GM21515 (cell line): ENCODE results near the gene TTC14.
A peak's percentile ranks its signal among the peaks of the same experiment; 100 is the strongest.
"Not testable (repeated sequence)": the region's sequence is repeated elsewhere in the genome, so short reads cannot be mapped to it uniquely, and the experiment has no call there.

Experiments used
- ATAC-seq: cut with Tn5 transposase; IDR thresholded peaks from one replicate; pipeline ENCODE4 v1.9.1; 2021; ENCODE audit not compliant: unreplicated experiment

The TTC14 gene, protein sequence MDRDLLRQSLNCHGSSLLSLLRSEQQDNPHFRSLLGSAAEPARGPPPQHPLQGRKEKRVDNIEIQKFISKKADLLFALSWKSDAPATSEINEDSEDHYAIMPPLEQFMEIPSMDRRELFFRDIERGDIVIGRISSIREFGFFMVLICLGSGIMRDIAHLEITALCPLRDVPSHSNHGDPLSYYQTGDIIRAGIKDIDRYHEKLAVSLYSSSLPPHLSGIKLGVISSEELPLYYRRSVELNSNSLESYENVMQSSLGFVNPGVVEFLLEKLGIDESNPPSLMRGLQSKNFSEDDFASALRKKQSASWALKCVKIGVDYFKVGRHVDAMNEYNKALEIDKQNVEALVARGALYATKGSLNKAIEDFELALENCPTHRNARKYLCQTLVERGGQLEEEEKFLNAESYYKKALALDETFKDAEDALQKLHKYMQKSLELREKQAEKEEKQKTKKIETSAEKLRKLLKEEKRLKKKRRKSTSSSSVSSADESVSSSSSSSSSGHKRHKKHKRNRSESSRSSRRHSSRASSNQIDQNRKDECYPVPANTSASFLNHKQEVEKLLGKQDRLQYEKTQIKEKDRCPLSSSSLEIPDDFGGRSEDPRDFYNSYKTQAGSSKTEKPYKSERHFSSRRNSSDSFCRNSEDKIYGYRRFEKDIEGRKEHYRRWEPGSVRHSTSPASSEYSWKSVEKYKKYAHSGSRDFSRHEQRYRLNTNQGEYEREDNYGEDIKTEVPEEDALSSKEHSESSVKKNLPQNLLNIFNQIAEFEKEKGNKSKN

DNA sequence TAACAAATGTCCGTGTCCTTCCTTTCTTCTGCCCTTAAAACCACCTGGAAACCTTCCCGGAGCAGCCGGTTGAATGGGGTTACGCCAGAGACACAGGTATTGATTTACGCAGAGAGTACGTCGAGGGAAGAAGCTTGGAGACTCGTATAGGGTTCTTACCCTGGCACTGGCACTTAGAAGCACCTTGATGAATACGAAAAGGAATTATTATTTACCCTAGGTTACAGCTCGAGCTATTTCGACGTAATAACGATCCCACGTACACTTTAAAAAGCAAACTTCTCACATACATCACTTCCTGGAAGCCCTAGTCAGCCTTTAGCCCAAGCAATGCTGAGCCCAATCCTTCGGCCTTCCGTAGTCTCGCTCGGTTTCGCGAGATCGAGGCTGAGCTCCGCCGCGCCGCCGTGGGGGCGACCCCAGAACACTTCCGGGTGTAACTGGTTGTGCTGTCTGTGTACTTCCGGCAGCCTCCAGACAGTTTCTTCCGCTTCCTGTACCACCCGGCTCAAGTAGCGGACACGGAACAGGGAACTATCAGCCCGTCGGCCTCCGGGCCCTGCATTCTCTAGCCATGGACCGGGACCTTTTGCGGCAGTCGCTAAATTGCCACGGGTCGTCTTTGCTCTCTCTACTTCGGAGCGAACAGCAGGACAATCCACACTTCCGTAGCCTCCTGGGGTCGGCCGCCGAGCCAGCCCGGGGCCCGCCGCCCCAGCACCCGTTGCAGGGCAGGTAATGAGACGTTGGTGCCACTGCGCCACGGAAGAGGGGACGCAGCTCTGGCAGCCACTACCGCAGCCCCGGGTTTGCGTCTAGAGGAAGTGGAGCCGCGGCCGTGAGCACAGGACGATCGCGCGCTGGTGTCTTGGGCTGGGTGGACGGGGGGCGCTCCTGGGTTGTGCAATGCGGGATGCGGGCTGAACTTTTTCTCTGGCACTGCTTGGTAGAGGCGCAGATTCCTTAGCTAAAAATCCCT, at the start of gene TTC14:
Gene TTC14 (plus strand): TSS at position 476 of the 979 bp plus-strand sequence. CDS start 99 bp downstream, at position 575.
- ATAC-seq = peak; percentile 98

DNA sequence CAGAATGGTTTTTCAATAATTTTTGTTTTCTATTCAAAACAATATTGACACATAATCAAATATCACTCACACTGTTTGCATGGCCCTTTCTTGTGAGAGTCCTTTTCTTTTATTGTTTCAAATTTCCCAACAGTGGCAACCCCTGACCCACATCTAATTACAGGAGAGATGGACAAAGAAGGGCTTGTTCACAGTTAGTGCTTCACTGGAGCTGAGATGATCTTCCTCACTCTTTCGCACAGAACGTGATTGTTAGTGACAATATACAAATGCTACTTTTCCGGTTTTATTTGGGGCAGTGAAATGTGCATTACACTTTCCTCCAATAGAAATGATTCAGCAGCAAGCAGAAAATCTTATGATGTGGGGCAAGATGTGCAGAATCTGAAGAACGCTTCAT, 38.6 kb upstream of the TTC14 start:
- no peak for ATAC-seq

DNA sequence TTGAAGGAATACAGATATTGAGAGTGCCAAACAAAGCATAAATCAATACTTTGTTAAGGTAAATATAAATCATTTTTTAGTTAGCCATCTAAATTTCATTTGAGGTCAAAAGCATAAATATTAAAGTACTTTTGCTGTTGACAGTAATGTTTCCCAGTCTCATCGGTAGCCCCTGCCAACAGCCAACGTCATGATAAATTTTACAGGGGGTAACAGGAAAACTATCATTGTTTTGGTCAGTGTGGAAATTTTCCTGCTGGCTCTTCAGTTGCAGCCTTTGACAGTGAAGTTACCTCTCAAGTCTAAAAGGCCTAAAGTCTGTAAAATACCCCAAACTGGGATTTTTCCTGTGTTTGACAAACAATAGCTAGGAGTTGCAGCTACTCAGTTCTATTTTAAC, 37.3 kb upstream of the TTC14 start:
- ATAC-seq = no peak

DNA sequence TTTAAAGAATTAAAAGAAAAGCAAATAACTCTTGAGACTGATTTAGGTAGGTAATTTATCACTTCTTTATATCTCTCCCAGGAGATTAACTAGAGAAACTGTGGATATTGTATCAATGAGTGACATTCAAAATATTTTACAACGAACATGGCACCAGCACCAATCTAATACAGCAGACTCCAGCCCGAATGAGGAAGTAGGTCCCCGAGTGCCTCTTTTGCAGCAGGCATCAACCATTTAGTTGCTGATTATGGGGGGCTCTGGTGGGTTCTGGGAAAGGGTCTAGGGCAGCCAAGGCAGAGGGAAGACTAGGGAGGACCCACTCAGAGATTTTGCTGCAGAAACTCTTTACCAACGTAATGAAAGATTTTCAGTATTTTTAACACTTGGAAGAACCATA, 31.7 kb upstream of the TTC14 start:
- ATAC-seq = no peak

DNA sequence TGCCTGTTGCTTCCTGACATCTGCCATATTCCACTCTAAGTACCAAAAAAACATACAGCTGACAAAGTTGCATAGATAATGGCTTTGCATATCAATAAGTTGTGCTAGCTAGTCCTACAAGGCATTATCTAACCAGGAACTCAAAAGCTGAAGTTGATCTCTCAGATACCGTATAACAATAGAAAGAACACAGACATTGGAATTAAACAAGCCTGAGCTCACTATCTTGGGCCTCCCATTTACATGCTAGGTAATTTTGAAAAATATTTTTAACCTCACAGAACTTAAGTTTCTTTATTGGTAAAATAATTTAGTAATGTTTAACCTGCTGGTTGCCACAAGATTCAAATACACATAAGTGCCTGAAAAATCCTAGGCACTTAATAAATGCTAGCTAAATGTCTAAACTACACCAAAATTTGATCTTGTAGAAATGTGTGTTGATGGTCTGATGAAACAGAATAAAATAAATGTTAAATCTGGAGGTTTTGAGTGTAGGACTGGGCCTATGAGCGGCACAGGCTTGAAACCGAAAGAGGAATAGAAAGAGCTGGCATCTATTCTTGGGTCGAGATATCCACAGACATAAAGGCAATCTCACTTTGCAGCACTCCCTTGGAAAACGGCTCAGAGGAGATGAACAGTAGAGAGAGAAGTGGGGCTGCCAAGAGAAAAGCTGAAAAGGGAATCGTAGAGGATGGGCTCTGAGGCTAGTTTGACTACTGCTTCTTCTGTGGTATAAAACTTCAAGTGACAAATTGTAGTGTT, 29.9 kb upstream of the TTC14 start:
- no peak for ATAC-seq

DNA sequence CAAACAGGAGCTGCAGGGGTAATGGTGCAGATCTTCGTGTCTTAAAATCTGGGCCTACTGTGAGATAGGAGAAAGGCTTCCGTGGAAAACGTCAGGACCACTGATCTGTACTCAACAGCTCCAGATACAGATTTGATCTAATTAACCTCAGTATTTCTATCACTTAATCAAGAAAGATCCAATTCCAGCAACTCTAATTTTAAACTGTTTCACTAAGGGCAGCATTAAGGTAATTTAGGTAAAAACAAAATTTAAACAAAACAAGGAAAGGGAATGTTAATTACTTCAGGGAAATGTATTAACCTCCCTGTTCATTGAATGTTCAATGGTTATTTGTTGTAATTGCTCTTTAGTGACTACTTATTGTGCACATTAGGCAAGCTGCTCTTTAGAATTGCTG, 26.4 kb upstream of the TTC14 start:
- no peak for ATAC-seq

DNA sequence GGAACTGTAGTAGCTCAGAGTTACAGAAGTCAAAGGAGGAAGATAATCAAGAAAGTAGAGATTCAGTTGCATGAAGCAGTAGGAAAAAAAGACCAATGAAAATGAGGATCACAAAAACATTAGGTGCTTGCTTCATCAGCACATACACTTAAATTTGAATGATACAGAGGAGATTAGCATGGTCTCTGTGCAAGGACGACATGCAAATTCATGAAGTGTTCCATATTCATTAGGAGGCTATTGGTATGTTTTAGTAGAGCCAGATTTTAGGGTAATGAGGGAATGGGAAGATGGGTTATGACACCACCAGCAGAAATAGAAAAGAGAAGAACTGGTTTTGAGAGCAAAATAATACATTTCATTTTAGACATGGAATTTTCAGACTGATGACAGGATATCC, 21.0 kb upstream of the TTC14 start:
- no peak for ATAC-seq

DNA sequence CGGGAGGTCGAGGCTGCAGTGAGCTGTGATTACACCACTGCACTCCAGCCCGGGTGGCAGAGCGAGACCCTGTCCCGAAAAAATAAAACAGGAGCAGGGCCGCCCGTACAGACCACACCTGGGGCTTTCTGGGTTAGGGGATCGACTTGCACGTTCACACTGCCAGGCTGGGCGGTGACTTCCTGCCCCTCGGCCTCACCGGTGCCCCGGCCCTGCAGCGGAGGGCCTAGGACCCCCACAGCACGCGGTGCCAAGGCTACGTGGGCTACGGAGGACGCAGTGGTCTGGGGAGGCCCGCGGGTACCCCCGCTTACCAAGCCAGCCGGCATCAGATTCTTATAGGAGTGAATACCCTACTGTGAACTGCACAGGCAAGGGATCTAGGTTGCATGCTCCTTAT, 11.6 kb upstream of the TTC14 start:
- no peak for ATAC-seq

DNA sequence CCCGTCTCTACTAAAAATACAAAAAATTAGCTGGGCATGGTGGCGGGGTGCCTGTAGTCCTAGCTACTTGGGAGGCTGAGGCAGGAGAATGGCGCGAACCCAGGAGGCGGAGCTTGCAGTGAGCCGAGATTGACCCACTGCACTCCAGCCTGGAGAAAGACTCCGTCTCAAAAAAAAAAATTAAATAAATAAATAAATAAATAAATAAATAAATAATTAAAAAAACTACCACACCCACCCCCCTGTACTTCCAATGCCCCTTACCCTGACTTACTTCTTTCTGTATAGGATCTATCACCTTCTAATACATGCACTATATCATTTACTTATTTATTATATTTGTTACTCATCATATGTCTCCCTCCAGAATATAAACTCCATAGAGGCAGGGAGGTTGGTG, 8.3 kb upstream of the TTC14 start:
- ATAC-seq = not testable (repeated sequence)

DNA sequence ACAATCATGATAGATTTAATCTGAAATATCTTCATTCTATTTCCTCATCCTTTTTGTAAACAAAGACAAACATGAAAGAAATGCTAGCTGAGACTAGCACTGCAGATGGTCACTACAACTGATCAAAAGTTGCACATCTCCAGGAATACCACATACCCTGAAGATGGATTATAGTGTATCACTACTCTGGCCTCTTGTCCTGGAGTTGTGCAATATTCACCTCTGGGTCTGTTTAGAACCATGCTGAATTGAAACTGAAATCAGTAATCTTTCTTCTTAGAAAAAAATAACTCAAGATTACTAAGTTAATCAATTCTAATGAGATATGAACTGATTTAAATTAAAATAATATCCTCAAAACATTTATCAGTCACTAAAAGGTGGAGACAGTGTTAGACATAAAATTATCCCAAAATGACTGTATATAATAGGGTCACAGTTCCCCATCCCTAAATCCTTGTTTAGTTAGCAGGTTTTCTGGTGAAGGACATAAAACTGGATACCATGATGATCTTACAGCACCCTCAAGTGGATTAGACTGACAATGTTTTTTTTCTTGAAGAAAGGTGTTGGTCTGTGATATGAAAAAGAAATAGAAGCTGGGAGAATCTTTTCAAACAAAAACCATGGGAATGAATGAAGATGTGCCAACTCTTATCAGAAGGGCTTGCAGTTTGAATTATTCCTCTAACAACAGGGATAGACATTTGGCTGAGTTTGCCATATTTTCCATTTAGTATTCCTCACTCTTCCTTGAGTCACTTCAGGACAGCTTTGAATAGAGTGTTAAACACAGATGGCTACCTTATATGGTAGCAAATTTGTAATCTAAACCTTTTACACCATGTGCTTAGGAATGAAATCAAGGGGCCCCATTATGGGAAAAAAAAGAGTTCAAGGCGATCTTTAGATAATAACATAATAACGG, 7.1 kb upstream of the TTC14 start:
- ATAC-seq = peak; percentile 62

DNA sequence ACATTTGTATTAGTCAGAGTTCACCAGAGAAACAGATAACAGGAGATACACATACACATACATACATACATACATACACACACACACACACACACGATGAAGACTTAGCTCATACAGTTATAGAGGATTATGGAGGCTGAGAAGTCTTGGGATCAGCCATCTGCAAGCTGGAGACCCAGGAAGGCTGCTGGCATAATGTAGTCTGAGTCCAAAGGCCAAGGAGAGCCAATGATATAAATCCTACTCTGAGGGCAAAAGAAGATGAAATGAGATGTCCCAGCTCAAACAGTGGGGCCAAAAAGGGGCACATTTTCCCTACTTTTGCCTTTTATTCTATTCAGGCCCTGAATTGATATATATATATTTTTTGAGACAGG, 6.4 kb upstream of the TTC14 start:
- no peak for ATAC-seq

DNA sequence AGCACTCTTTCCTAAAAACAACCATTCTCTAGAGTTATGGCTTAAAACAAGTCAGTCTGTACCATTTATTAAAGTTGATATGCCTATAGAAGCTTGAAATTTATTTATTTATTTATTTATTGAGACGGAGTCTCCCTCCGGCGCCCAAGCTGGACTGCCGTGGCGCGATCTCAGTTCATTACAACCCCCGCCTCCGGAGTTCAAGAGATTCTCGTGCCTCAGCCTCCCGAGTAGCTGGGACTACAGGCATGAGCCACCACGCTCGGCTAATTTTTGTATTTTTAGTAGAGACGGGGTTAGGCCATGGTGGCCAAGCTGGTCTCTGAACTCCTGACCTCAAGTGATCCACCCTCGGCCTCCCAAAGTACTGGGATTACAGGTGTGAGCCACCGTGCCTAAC, 1.5 kb upstream of the TTC14 start:
- ATAC-seq = no peak

DNA sequence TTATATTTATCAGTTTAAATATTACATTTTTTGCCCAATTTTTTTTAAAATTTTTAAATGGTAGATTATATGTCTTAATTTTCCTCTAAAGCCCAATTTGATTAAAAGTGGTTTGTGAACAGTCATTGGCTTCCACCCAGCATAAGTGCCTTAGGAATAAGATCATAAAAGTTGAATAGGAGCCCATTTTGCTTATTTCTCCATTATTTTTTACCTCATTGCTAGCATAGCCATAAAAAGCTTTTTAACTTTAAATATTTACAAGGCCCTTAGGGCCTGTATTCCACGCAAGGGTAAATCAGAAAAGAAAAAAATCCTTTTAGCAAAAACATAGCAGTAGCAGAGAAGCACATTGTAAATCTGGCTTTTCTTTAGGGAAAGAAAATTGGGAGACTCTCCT, 9.0 kb downstream of the TTC14 start:
- ATAC-seq = no peak

DNA sequence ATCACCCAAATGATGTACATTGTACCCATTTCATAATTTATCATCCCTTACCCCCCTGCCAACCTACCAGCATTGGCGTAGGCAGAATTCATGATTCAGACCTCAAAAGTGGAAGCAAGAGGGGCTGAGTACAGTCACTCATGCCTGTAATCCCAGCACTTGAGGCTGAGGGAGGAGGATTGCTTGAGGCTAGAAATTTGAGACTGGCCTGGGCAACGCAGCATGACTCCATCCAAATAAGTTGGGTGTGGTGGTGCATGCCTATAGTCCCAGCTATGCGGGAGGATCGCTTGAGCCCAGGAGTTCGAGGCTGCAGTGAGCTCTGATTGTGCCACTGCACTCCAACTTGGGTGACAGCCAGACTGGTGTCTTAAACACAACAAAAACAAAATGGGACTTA, 10.4 kb downstream of the TTC14 start:
- ATAC-seq = no peak

DNA sequence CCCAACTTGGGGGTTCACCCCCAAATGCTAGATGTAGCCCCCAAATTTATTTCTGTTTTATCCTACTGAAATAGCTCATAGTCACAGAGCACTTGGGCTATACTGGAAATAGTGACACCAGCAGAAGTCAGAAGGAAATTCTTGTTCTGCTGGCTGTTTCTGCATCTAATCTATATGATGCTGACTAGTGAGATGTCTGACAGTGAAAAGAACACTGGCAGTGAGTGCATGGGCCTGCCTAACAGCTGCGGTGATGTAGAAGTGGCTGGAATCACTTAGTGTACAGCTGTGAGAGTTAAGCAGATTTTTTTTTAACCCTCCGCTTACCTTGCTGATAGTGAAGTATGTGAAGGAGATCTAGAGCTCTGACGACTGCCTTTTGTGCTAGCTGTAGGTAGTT, 14.0 kb downstream of the TTC14 start:
- no peak for ATAC-seq

DNA sequence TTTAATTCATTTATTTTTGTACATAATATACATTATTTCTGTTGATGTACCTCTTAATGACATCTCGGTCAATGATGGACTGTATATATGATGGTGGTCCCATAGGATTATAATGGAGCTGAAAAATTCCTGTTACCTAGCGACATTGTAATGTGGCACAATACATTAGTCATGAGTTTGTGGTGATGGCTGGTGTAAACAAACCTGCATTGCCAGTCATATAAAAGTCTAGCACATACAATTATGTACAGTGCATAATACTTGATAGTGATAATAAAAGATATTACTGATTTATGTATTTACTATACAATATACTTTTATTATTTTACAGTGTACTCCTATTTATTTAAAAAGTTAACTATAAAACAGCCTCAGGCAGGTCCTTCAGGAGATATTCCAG, 15.1 kb downstream of the TTC14 start:
- ATAC-seq = no peak

DNA sequence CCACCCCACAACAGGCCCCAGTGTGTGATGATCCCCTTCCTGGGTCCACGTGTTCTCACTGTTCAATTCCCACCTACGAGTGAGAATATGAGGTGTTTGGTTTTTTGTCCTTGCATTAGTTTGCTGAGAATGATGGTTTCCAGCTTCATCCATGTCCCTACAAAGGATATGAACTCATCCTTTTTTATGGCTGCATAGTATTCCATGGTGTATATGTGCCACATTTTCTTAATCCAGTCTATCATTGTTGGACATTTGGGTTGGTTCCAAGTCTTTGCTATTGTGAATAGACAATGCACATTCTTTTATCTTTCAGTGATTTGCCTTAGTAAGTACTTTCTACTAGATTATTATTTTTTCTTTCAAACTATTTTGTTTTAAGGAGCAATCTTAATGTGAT, 16.6 kb downstream of the TTC14 start:
- not testable (repeated sequence) for ATAC-seq

DNA sequence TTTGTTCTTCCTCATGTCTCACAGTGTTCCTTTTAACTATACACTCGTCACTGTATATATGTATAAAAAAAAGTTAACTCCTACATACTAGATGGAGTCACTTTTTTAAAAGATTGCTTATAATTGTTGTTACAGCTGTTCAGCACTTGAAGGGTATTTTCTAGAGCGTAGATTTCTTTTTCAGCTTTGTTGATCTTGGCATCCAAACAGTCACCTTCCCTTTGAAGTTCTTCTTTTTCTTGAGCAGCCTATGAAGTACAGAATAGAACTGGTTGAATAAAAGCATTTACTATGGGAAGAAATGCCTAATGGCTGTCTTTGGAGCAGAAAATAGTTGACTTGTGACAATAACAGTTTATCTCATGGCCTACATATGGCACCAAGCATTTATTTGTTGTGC, 17.8 kb downstream of the TTC14 start:
- no peak for ATAC-seq

DNA sequence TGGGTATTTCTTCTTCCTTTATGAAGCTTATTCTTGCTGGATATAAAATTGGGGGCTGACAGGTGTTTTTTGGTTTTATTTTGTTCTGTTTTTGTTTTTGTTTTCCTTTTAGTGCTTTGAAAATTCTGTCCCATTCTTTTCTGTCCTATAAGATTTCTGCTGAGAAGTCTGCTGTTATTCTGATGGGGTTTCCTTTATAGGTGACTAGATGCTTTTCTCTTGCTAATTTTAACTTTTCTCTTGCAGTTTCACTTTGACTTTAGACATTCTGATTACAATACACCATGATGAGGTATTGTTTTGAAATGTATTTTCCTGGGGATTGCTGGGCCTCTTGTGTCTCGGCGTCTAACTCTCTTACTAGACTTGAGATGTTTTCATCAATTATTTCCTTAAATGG, 22.8 kb downstream of the TTC14 start:
- ATAC-seq = peak; percentile 52
